Panc1 (cell line): ENCODE results near the gene NCKAP5.

Experiments
- CTCF ChIP-seq: fragments of 450-650 bp; IDR thresholded peaks from 2 replicates; pipeline ENCODE4 v1.5.1; 2017; ENCODE audit warnings: mild to moderate bottlenecking
- POLR2AphosphoS5 ChIP-seq: IDR thresholded peaks from 2 replicates; pipeline ENCODE4 v1.6.1; 2012; ENCODE audit warnings: mild to moderate bottlenecking, low read depth, low read length, moderate library complexity
- REST ChIP-seq, 2 experiments: IDR thresholded peaks; 2 replicates each; pipeline ENCODE4 v1.6.1; 2011 to 2012; ENCODE audit warnings: low read depth in 2 of 2, control low read depth in 1 of 2, low read length in 1 of 2, mild to moderate bottlenecking in 1 of 2, moderate library complexity in 1 of 2; ENCODE audit not compliant: insufficient read depth in 1 of 2
- SIN3A ChIP-seq: IDR thresholded peaks from 2 replicates; pipeline ENCODE4 v1.6.1; 2012; ENCODE audit warnings: low read depth, mild to moderate bottlenecking, low read length, moderate library complexity, borderline replicate concordance; ENCODE audit not compliant: insufficient read depth

GRCh38 chr2:133415210-133415876, 152.9 kb downstream of the NCKAP5 start:
- TF ChIP-seq CTCF, result no peak
- no peak for TF ChIP-seq REST (IDR thresholded peaks at IDR 0.05; ENCODE audit: insufficient read depth in 1 of 2, low read depth in 2 of 2, low read length in 1 of 2)
- no peak for TF ChIP-seq POLR2AphosphoS5
- no peak for TF ChIP-seq SIN3A
